ENCODE measurements around the gene ZBED5.

DNA sequence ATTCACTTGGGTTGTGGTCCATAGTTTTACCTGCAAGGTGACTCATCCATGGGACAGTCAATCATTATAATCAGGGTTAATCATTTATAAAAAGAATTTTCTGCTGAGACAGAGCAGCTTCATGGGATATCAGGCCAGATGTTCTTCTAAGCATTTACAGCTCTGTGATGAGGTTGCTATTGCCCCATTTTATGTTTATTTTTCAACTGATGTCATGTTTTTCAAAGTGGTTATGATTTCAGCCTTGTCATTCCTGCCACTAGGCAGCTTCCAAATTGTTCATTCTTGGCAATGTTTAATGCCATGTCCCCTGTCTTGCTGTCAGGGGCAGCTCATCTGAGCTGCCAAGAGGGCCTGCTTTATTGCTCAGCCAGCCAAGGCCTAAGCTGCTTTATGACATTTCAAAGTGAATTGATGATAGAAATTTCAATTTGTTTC lies 35.9 kb upstream of the ZBED5 start:
- no peak for TF ChIP-seq CTCF (IDR thresholded peaks at IDR 0.05)
- no peak for TF ChIP-seq POLR2A (IDR thresholded peaks at IDR 0.05)
